ENCODE measurements around the gene EEF2K. TPM values are rescaled to one million over a fixed set of nuclear protein-coding genes. Genes with fewer than 3 reads are reported as not detected.

EEF2K gene
- total RNA-seq, 2 donors from 2014 or later: 23.6 to 25.1 TPM

GRCh38 chr16:22291860-22292318 lies 85.8 kb downstream of the EEF2K start:
- no peak overlapping the region for H3K27ac ChIP-seq
- no peaks in the 10 kb centered on the region for H3K9me3 ChIP-seq
- 76 to 78% methylated on average over 4 of the region's 4 CpGs for WGBS, 2 donors
- DNase-seq: no peak
- no peaks in the 10 kb centered on the region for H3K36me3 ChIP-seq (replicated peaks in 1 of 2; ENCODE audit: insufficient read depth in 1 of 2, low read depth in 2 of 2)
- intact Hi-C loops (cut with DNase I): no loop called here
- peaks cover 7% of the 10 kb centered on the region for H3K4me1 ChIP-seq
- H3K27me3 ChIP-seq: no peaks in the 10 kb centered on the region
- no peak for ATAC-seq
- no peak overlapping the region for H3K4me3 ChIP-seq
- TF ChIP-seq CTCF (IDR thresholded peaks at IDR 0.05) (no peak), POLR2A (IDR thresholded peaks at IDR 0.05) (no peak)

- Histone ChIP-seq H3K27me3 (no peaks in the 10 kb centered on the region), H3K4me3 (no peak overlapping the region), H3K36me3 (replicated peaks in 1 of 2; ENCODE audit: insufficient read depth in 1 of 2, low read depth in 2 of 2) (no peaks in the 10 kb centered on the region), H3K27ac (no peak overlapping the region), H3K9me3 (no peaks in the 10 kb centered on the region), H3K4me1 (peaks cover 7% of the 10 kb centered on the region)
- TF ChIP-seq CTCF (IDR thresholded peaks at IDR 0.05) (no peak), POLR2A (IDR thresholded peaks at IDR 0.05) (no peak)
- intact Hi-C loops (cut with DNase I): no loop called here
- ATAC-seq (no peak), DNase-seq (no peak)
These were observed 86.2 kb downstream of the EEF2K start for GRCh38 chr16:22292320-22292719.

- Histone ChIP-seq H3K27ac (no peak overlapping the region), H3K27me3 (no peaks in the 10 kb centered on the region), H3K4me3 (no peak overlapping the region), H3K4me1 (peaks cover 9% of the 10 kb centered on the region), H3K9me3 (no peaks in the 10 kb centered on the region), H3K36me3 (replicated peaks in 1 of 2; ENCODE audit: insufficient read depth in 1 of 2, low read depth in 2 of 2) (no peaks in the 10 kb centered on the region)
- WGBS, 2 donors: 86 to 88% methylated on average over 10 to 11 of the region's 11 CpGs
- intact Hi-C loops (cut with DNase I): no loop called here
- ATAC-seq (no peak), DNase-seq (no peak)
- TF ChIP-seq CTCF (IDR thresholded peaks at IDR 0.05) (no peak), POLR2A (IDR thresholded peaks at IDR 0.05) (no peak)
These were observed 87.3 kb downstream of the EEF2K start for GRCh38 chr16:22293137-22294106.

GRCh38 chr16:22296225-22297113 lies 90.4 kb downstream of the EEF2K start:
- intact Hi-C loops (cut with DNase I): no loop called here
- Histone ChIP-seq H3K4me3 (peak overlapping the region in 1 of 2 donors; percentile 40), H3K27ac (peak overlapping the region in 3 of 4 donors; percentile 45 to 97 (median 96)), H3K36me3 (replicated peaks in 1 of 2; ENCODE audit: insufficient read depth in 1 of 2, low read depth in 2 of 2) (no peaks in the 10 kb centered on the region), H3K9me3 (no peaks in the 10 kb centered on the region), H3K4me1 (peaks cover 34% of the 10 kb centered on the region), H3K27me3 (no peaks in the 10 kb centered on the region)
- TF ChIP-seq CTCF (IDR thresholded peaks at IDR 0.05) (no peak), POLR2A (IDR thresholded peaks at IDR 0.05) (no peak)
- 0 to 1% methylated on average over 17 of the region's 17 CpGs for WGBS, 2 donors
- peak; percentile 31 to 52 (median 40) for DNase-seq
- no peak for ATAC-seq

Data from body of pancreas (tissue), 4 donors.